Measurements from ENCODE around the gene FAS. TPM values are rescaled to one million over a fixed set of nuclear protein-coding genes. Genes with fewer than 3 reads are reported as not detected.

The FAS gene
- total and polyA plus RNA-seq, 2 experiments from 2014 or later, result 3.1 to 4.3 TPM

- no peaks in the 10 kb centered on the region for H3K79me2 ChIP-seq (replicated peaks; ENCODE audit: insufficient read depth)
- Mint-ChIP-seq H3K27ac (no peak overlapping the region), H3K4me3 (no peak overlapping the region), H3K9me3 (peaks cover 11% of the 10 kb centered on the region), H3K27me3 (ENCODE audit: insufficient read depth, low read depth, poor library complexity) (no peaks in the 10 kb centered on the region), H3K4me1 (peaks cover 2% of the 10 kb centered on the region; the same call in 1 of the 3 replicates), H3K36me3 (ENCODE audit: low read depth) (peaks cover 11% of the 10 kb centered on the region; the same call in 2 of the 3 replicates)
- H3K36me3 ChIP-seq (ENCODE audit: insufficient read depth), result peaks cover 2% of the 10 kb centered on the region; the same call in 1 of the 2 replicates
- H3F3A ChIP-seq (replicated peaks; ENCODE audit: low read depth), result no peaks in the 10 kb centered on the region
- no peaks in the 10 kb centered on the region for H4K20me1 ChIP-seq (replicated peaks; ENCODE audit: insufficient read depth)
- H3K27ac ChIP-seq (ENCODE audit: low read depth), result no peak overlapping the region
- ATAC-seq (no peak), DNase-seq (ENCODE audit: low spot score) (no peak)
- H2AFZ ChIP-seq, result no peak overlapping the region
- H3K27me3 ChIP-seq (ENCODE audit: insufficient read depth), result no peaks in the 10 kb centered on the region
- H3K9me2 ChIP-seq (ENCODE audit: insufficient read depth), result no peaks in the 10 kb centered on the region
- TF ChIP-seq CREB1 (CRISPR knock-in tag; IDR thresholded peaks at IDR 0.05; ENCODE audit: low read depth) (no peak), STAT1 (IDR thresholded peaks at IDR 0.05; ENCODE audit: unreplicated experiment) (no peak), ETS1 (IDR thresholded peaks at IDR 0.05) (no peak), ZNF114 (CRISPR knock-in tag; IDR thresholded peaks at IDR 0.05) (no peak), ZNF331 (CRISPR knock-in tag; IDR thresholded peaks at IDR 0.05; ENCODE audit: low read depth) (no peak), CTCF (conservative IDR thresholded peaks at IDR 0.05; ENCODE audit: low read depth in 2 of 2) (no peak), ZNF462 (CRISPR knock-in tag; IDR thresholded peaks at IDR 0.05) (no peak), JUNB (IDR thresholded peaks at IDR 0.05; ENCODE audit: unreplicated experiment) (no peak), EZH2phosphoT487 (IDR thresholded peaks at IDR 0.05; ENCODE audit: unreplicated experiment) (no peak), NANOG (IDR thresholded peaks at IDR 0.05; ENCODE audit: borderline replicate concordance) (no peak), EZH2 (IDR thresholded peaks at IDR 0.05; ENCODE audit: low read depth, unreplicated experiment) (no peak), POLR2AphosphoS5 (IDR thresholded peaks at IDR 0.05; ENCODE audit: low read depth) (no peak), REST (IDR thresholded peaks at IDR 0.05; ENCODE audit: unreplicated experiment) (no peak)
- no peak overlapping the region for H3K4me2 ChIP-seq
- H3K4me3 ChIP-seq, result no peak overlapping the region
- no peaks in the 10 kb centered on the region for H3K4me1 ChIP-seq (ENCODE audit: insufficient read depth)
Measured at GRCh38 chr10:89025453-89025852, 34.9 kb downstream of the FAS start.
